ENCODE measurements around the gene GSG1L.

GSG1L gene

GRCh38 chr16:28105297-28105696, 41.8 kb upstream of the GSG1L start:
- Histone ChIP-seq H3K27me3 (ENCODE audit: insufficient read depth, poor library complexity, severe bottlenecking) (no peaks in the 10 kb centered on the region), H3K4me3 (replicated peaks; ENCODE audit: insufficient read depth, low read length) (no peak overlapping the region), H3K27ac (replicated peaks) (no peak overlapping the region)
- DNase-seq (ENCODE audit: low read depth in 1 of 2, low spot score in 1 of 2) = no peak
- TF ChIP-seq GABPA (IDR thresholded peaks at IDR 0.05; ENCODE audit: low read depth) = no peak
- TF ChIP-seq POLR2AphosphoS5 (IDR thresholded peaks at IDR 0.05; ENCODE audit: low read depth) = no peak
- no peak for TF ChIP-seq SPI1 (IDR thresholded peaks at IDR 0.05; ENCODE audit: borderline replicate concordance, low read depth)
- TF ChIP-seq REST (IDR thresholded peaks at IDR 0.05; ENCODE audit: insufficient replicate concordance, low read depth) = no peak
- TF ChIP-seq CTCF (IDR thresholded peaks at IDR 0.05; ENCODE audit: insufficient read depth, low read length) = no peak

GRCh38 chr16:28104404-28104803, 40.9 kb upstream of the GSG1L start:
- Histone ChIP-seq H3K27ac (replicated peaks) (no peak overlapping the region), H3K4me3 (replicated peaks; ENCODE audit: insufficient read depth, low read length) (no peak overlapping the region), H3K27me3 (ENCODE audit: insufficient read depth, poor library complexity, severe bottlenecking) (no peaks in the 10 kb centered on the region)
- DNase-seq (ENCODE audit: low read depth in 1 of 2, low spot score in 1 of 2) = no peak
- TF ChIP-seq CTCF (IDR thresholded peaks at IDR 0.05; ENCODE audit: insufficient read depth, low read length) (no peak), GABPA (IDR thresholded peaks at IDR 0.05; ENCODE audit: low read depth) (no peak), SPI1 (IDR thresholded peaks at IDR 0.05; ENCODE audit: borderline replicate concordance, low read depth) (no peak), REST (IDR thresholded peaks at IDR 0.05; ENCODE audit: insufficient replicate concordance, low read depth) (no peak), POLR2AphosphoS5 (IDR thresholded peaks at IDR 0.05; ENCODE audit: low read depth) (no peak)

- TF ChIP-seq CTCF (IDR thresholded peaks at IDR 0.05; ENCODE audit: insufficient read depth, low read length) (no peak), REST (IDR thresholded peaks at IDR 0.05; ENCODE audit: insufficient replicate concordance, low read depth) (no peak), SPI1 (IDR thresholded peaks at IDR 0.05; ENCODE audit: borderline replicate concordance, low read depth) (no peak), POLR2AphosphoS5 (IDR thresholded peaks at IDR 0.05; ENCODE audit: low read depth) (no peak), GABPA (IDR thresholded peaks at IDR 0.05; ENCODE audit: low read depth) (no peak)
- Histone ChIP-seq H3K27me3 (ENCODE audit: insufficient read depth, poor library complexity, severe bottlenecking) (no peaks in the 10 kb centered on the region), H3K27ac (replicated peaks) (no peak overlapping the region), H3K4me3 (replicated peaks; ENCODE audit: insufficient read depth, low read length) (no peak overlapping the region)
- no peak for DNase-seq (ENCODE audit: low read depth in 1 of 2, low spot score in 1 of 2)
Measured at GRCh38 chr16:28103516-28104170, 40.1 kb upstream of the GSG1L start.

All from HL-60 (cell line).